Retina (tissue), 1 donor: ENCODE results near the gene RET.

Experiments used
- DNase-seq: peaks from one replicate; pipeline ENCODE4 v3.0.0-alpha.2; 2016

The RET gene

GRCh38 chr10:43076876-43077420 is at the start of gene RET:
RET (plus strand) TSS chr10:43077069; CDS start chr10:43077259, 190 bp downstream.
- peak; percentile 72 for DNase-seq

- DNase-seq, result no peak
Observed at GRCh38 chr10:43027331-43027955, 49.4 kb upstream of the RET start.

- DNase-seq, result no peak
Observed at GRCh38 chr10:43028143-43028542, 48.7 kb upstream of the RET start.

- no peak for DNase-seq
Observed at GRCh38 chr10:43029043-43029442, 47.8 kb upstream of the RET start.

- no peak for DNase-seq
Observed at GRCh38 chr10:43032613-43033012, 44.3 kb upstream of the RET start.

- no peak for DNase-seq
Observed at GRCh38 chr10:43035800-43036199, 41.1 kb upstream of the RET start.

GRCh38 chr10:43036481-43037428 is 40.1 kb upstream of the RET start:
- no peak for DNase-seq

GRCh38 chr10:43037440-43037839 is 39.4 kb upstream of the RET start:
- DNase-seq, result no peak

GRCh38 chr10:43037942-43038782 is 38.7 kb upstream of the RET start:
- no peak for DNase-seq

GRCh38 chr10:43038783-43039623 is 37.9 kb upstream of the RET start:
- no peak for DNase-seq

GRCh38 chr10:43039624-43040481 is 37.0 kb upstream of the RET start:
- no peak for DNase-seq

- no peak for DNase-seq
Observed at GRCh38 chr10:43040482-43041256, 36.2 kb upstream of the RET start.

- DNase-seq, result no peak
Observed at GRCh38 chr10:43041422-43042342, 35.2 kb upstream of the RET start.

GRCh38 chr10:43042503-43043341 is 34.1 kb upstream of the RET start:
- DNase-seq, result no peak

- no peak for DNase-seq
Observed at GRCh38 chr10:43043342-43043772, 33.5 kb upstream of the RET start.

GRCh38 chr10:43043773-43044447 is 33.0 kb upstream of the RET start:
- peak; percentile 46 for DNase-seq

GRCh38 chr10:43044448-43044921 is 32.4 kb upstream of the RET start:
- DNase-seq, result no peak
